OCI-LY1 (cell line): ENCODE measurements around the gene CYBA.

ENCODE experiments used
- CTCF ChIP-seq: fragments of 200-600 bp; sonication (generic), shearing (Covaris generic); IDR thresholded peaks from 2 replicates; pipeline ENCODE4 v1.5.1; 2017; ENCODE audit warnings: mild to moderate bottlenecking, antibody characterized with exemption, low read length, moderate library complexity, mixed read lengths
- EZH2 ChIP-seq: fragments of 200-600 bp; sonication (generic), shearing (Covaris generic); IDR thresholded peaks from 2 replicates; pipeline ENCODE4 v1.8.0; 2017; ENCODE audit warnings: borderline replicate concordance, mixed run types, mild to moderate bottlenecking, antibody characterized with exemption, low read length, moderate library complexity, mixed read lengths

GRCh38 chr16:88608076-88608475 lies 42.8 kb downstream of the CYBA start:
- no peak for TF ChIP-seq CTCF
- TF ChIP-seq EZH2: no peak
